GM18907 (cell line): ENCODE data around the gene BRMS1L.

Experiments used
- ATAC-seq: cut with Tn5 transposase; IDR thresholded peaks from one replicate; pipeline ENCODE4 v1.9.1; 2021; ENCODE audit warnings: mild to moderate bottlenecking, moderate library complexity; ENCODE audit not compliant: unreplicated experiment

BRMS1L gene

GRCh38 chr14:35865611-35866324 is 39.6 kb downstream of the BRMS1L start:
- no peak for ATAC-seq

GRCh38 chr14:35866595-35867279 is 40.6 kb downstream of the BRMS1L start:
- ATAC-seq, result no peak

- no peak for ATAC-seq
Measured at GRCh38 chr14:35867280-35867629, 41.1 kb downstream of the BRMS1L start.

- no peak for ATAC-seq
Measured at GRCh38 chr14:35875296-35875695, 49.2 kb downstream of the BRMS1L start.

GRCh38 chr14:35877276-35877675 is 51.1 kb downstream of the BRMS1L start:
- ATAC-seq, result no peak

- ATAC-seq, result no peak
Measured at GRCh38 chr14:35878272-35879150, 52.4 kb downstream of the BRMS1L start.

- no peak for ATAC-seq
Measured at GRCh38 chr14:35879151-35879648, 53.1 kb downstream of the BRMS1L start.

GRCh38 chr14:35879654-35880249 is 53.6 kb downstream of the BRMS1L start:
- no peak for ATAC-seq

- ATAC-seq, result no peak
Measured at GRCh38 chr14:35881280-35881679, 55.1 kb downstream of the BRMS1L start.

- ATAC-seq, result no peak
Measured at GRCh38 chr14:35883677-35884293, 57.6 kb downstream of the BRMS1L start.

GRCh38 chr14:35890308-35890707 is 64.2 kb downstream of the BRMS1L start:
- no peak for ATAC-seq

GRCh38 chr14:35895256-35895655 is 69.1 kb downstream of the BRMS1L start:
- ATAC-seq, result no peak

GRCh38 chr14:35897616-35898111 is 71.5 kb downstream of the BRMS1L start:
- ATAC-seq, result peak; percentile 48

- no peak for ATAC-seq
Measured at GRCh38 chr14:35898217-35898775, 72.2 kb downstream of the BRMS1L start.

GRCh38 chr14:35900741-35901140 is 74.6 kb downstream of the BRMS1L start:
- ATAC-seq, result no peak

GRCh38 chr14:35909665-35910064 is 83.5 kb downstream of the BRMS1L start:
- ATAC-seq, result no peak

GRCh38 chr14:35910191-35910590 is 84.1 kb downstream of the BRMS1L start:
- ATAC-seq, result no peak

GRCh38 chr14:35911097-35911496 is 85.0 kb downstream of the BRMS1L start:
- no peak for ATAC-seq

GRCh38 chr14:35915185-35915584 is 89.0 kb downstream of the BRMS1L start:
- no peak for ATAC-seq

GRCh38 chr14:35915775-35916174 is 89.6 kb downstream of the BRMS1L start:
- ATAC-seq, result no peak
